Endothelial cell (in vitro differentiated cells): ENCODE results near the gene EPHA4. TPM values are rescaled to one million over a fixed set of nuclear protein-coding genes. Genes with fewer than 3 reads are reported as not detected.

Experiments
- DNase-seq: peaks from one replicate; pipeline ENCODE4 v3.0.0; 2021; ENCODE audit warnings: low spot score
- H3K27ac Mint-ChIP-seq: one replicate; pipeline ENCODE4 v1.8.0; 2021; ENCODE audit warnings: mixed read lengths, inconsistent platforms; ENCODE audit not compliant: unreplicated experiment
- H3K27me3 Mint-ChIP-seq: one replicate; pipeline ENCODE4 v1.8.0; 2021; ENCODE audit warnings: mild to moderate bottlenecking, moderate library complexity, mixed read lengths, inconsistent platforms; ENCODE audit not compliant: unreplicated experiment
- H3K36me3 Mint-ChIP-seq: one replicate; pipeline ENCODE4 v1.8.0; 2021; ENCODE audit warnings: mild to moderate bottlenecking, low read depth, mixed read lengths, inconsistent platforms; ENCODE audit not compliant: unreplicated experiment
- H3K4me1 Mint-ChIP-seq: one replicate; pipeline ENCODE4 v1.8.0; 2021; ENCODE audit warnings: mild to moderate bottlenecking, mixed read lengths, inconsistent platforms; ENCODE audit not compliant: unreplicated experiment
- H3K4me3 Mint-ChIP-seq: one replicate; pipeline ENCODE4 v1.8.0; 2021; ENCODE audit warnings: mild to moderate bottlenecking, mixed read lengths, inconsistent platforms; ENCODE audit not compliant: unreplicated experiment
- H3K9me3 Mint-ChIP-seq: one replicate; pipeline ENCODE4 v1.8.0; 2021; ENCODE audit warnings: mixed read lengths, inconsistent platforms; ENCODE audit not compliant: unreplicated experiment
- total RNA-seq: library from RNA; stranded (reverse); fragmentation: NEBNext Ultra II Directional; extraction: Animal tissue kit (Norgen Biotek cat#: 25700); gene quantifications from one replicate; pipeline ENCODE4 v1.2.1, GENCODE V29; 2021; ENCODE audit not compliant: unreplicated experiment
- TF ChIP-seq, protein P1 (sequence below): fragments of 200-600 bp; sonication (generic); IDR thresholded peaks from one replicate; pipeline ENCODE4 v1.5.0; 2021; ENCODE audit warnings: antibody characterized with exemption; ENCODE audit not compliant: unreplicated experiment

EPHA4 gene
- total RNA-seq, 1 donor from 2014 or later, result 62.0 TPM

DNA sequence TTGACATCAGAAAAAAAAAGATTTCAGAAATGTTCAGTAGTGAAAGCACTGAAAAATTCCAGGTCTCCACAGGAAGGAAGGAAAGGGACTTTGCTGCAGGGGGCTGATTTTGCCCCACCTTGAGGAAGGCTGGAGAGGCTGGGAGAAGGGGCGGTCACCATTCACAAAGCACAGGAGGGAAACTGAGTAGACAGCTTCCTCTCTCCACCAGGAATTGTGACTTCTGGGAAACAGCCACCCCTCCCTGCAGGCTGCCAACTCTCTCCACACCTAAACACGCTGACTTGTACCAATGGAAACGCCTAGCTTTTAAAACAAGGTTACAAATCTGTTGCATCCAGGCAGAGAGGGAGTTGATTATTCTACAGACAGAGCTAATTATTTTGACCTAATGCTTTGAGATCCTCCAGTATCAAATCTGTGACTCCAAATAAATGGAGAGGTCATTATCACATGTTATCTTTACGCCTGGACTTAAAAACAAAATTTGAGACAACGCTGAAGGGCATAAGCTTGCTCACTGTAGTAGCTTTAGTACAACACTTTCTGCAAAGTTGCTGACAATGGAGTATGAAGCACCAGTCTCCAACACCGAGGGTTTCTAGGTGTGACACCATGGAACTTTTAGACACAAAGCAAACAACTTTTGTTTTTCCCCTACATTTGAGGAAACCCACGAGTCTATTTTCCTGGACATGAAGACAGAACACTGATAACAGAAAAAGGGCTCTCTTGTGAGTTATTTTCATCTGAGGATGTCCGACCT, 42.7 kb downstream of the EPHA4 start:
- H3K36me3 Mint-ChIP-seq, result no peaks in the 10 kb centered on the region

DNA sequence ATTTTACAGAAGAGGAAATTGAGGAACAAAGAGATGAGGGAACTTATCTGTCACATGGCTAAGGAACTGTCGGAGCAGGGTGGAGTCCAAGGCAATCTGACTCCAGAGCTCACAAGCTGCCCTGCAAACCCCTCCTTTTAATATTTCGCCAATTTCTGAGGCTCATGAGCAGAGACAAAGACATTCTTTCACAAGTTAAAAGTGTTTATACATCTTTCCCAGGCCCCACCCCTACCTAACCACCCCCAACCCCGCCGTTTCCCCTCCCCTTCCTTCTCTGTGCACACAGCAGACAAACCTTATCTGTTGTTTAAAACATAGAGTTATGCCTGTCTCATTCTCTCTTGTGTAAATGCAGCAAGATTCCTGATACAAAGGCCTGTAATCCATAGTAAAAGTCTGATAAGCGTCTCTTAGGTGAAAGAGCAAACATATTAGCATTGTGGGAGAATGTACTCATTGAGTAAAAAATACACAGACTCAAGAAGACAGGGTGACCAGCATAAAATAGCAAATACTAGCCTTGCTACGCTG, 44.3 kb downstream of the EPHA4 start:
- DNase-seq, result no peak
- H3K27ac Mint-ChIP-seq, result no peak overlapping the region
- TF ChIP-seq, protein P1, sequence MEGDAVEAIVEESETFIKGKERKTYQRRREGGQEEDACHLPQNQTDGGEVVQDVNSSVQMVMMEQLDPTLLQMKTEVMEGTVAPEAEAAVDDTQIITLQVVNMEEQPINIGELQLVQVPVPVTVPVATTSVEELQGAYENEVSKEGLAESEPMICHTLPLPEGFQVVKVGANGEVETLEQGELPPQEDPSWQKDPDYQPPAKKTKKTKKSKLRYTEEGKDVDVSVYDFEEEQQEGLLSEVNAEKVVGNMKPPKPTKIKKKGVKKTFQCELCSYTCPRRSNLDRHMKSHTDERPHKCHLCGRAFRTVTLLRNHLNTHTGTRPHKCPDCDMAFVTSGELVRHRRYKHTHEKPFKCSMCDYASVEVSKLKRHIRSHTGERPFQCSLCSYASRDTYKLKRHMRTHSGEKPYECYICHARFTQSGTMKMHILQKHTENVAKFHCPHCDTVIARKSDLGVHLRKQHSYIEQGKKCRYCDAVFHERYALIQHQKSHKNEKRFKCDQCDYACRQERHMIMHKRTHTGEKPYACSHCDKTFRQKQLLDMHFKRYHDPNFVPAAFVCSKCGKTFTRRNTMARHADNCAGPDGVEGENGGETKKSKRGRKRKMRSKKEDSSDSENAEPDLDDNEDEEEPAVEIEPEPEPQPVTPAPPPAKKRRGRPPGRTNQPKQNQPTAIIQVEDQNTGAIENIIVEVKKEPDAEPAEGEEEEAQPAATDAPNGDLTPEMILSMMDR, result no peak
- peaks cover 33% of the 10 kb centered on the region for H3K4me1 Mint-ChIP-seq
- no peak overlapping the region for H3K4me3 Mint-ChIP-seq
- H3K9me3 Mint-ChIP-seq, result no peaks in the 10 kb centered on the region
- H3K27me3 Mint-ChIP-seq, result no peaks in the 10 kb centered on the region
- no peaks in the 10 kb centered on the region for H3K36me3 Mint-ChIP-seq

More for the DNA sequence above, 42.7 kb downstream of the EPHA4 start:
- H3K27me3 Mint-ChIP-seq, result no peaks in the 10 kb centered on the region
- H3K9me3 Mint-ChIP-seq, result no peaks in the 10 kb centered on the region
- TF ChIP-seq, protein P1, result no peak
- H3K27ac Mint-ChIP-seq, result no peak overlapping the region
- peaks cover 33% of the 10 kb centered on the region for H3K4me1 Mint-ChIP-seq
- DNase-seq, result no peak
- H3K4me3 Mint-ChIP-seq, result no peak overlapping the region

DNA sequence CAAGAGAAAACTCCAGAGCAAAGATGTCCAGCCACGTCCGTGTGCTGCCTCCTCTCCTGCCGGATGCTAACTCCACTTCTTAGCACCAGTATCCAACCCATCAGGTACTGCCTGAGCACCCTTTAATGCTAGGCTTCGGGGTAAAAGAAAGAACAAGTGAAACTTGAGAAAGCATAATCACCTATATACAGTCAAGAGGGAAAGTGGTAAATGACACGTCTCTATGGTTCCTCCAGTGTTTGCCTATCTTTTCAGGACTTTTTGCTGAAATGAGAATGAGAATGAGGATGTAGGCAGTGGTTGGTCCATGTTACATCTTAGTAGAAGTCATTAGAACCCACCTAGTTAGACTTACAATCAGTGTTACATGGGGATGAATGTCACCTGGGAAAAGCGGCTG, 47.9 kb downstream of the EPHA4 start:
- Mint-ChIP-seq H3K4me1 (peaks cover 40% of the 10 kb centered on the region), H3K27me3 (no peaks in the 10 kb centered on the region), H3K9me3 (no peaks in the 10 kb centered on the region), H3K4me3 (no peak overlapping the region), H3K36me3 (no peaks in the 10 kb centered on the region), H3K27ac (no peak overlapping the region)
- no peak for DNase-seq
- TF ChIP-seq, protein P1, result no peak

DNA sequence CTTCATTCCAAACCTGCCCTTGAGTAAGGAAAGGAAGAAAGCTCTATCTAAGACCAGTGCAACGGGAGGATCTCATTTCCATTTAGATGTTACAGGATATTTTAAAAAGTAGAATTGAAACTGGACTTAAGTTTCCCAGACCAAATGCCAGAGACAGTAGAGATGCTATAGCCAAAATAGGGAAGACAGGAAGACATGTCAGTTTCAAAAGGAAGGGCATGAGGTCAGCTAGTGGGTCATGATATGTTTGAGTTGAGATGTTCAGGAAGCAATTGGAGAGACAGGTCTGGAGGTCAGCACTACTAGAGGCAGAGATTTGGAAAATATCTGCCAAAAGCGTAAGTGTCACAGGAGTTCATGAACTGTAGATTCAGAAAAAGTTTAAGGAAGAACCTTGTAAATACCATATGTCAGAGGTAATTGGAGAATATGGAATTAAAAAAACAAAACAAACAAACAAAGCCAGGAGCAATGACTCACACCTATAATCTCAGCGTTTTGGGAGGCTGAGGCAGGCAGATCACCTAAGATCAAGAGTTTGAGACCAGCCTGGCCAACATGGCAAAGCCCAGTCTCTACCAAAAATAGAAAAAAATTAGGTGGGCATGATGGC, 50.8 kb downstream of the EPHA4 start:
- Mint-ChIP-seq H3K9me3 (no peaks in the 10 kb centered on the region), H3K27me3 (no peaks in the 10 kb centered on the region), H3K4me3 (no peak overlapping the region), H3K36me3 (no peaks in the 10 kb centered on the region), H3K27ac (no peak overlapping the region), H3K4me1 (peaks cover 20% of the 10 kb centered on the region)
- no peak for DNase-seq
- TF ChIP-seq, protein P1, result no peak
